NCI-H146 (cell line): Measurements from ENCODE around the gene GBP2.
"Not testable (repeated sequence)": the region's sequence is repeated elsewhere in the genome, so short reads cannot be mapped to it uniquely, and the experiment has no call there.

Source experiments
- DNase-seq: peaks from one replicate; lab custom pipeline; 2025; lab: John Stamatoyannopoulos, UW

Gene GBP2

GRCh38 chr1:89125913-89126580, at the start of gene GBP2:
Gene GBP2 (minus strand): TSS chr1:89126114. CDS start chr1:89121966, 4,148 bp downstream.
- DNase-seq, result no peak

GRCh38 chr1:89174491-89174890, 48.6 kb upstream of the GBP2 start:
- no peak for DNase-seq

- no peak for DNase-seq
Measured at GRCh38 chr1:89172468-89173143, 46.7 kb upstream of the GBP2 start.

- no peak for DNase-seq
Measured at GRCh38 chr1:89171067-89171438, 45.1 kb upstream of the GBP2 start.

- no peak for DNase-seq
Measured at GRCh38 chr1:89170170-89171066, 44.5 kb upstream of the GBP2 start.

GRCh38 chr1:89169166-89169565, 43.3 kb upstream of the GBP2 start:
- DNase-seq, result no peak

- no peak for DNase-seq
Measured at GRCh38 chr1:89167590-89168230, 41.8 kb upstream of the GBP2 start.

- no peak for DNase-seq
Measured at GRCh38 chr1:89166705-89167104, 40.8 kb upstream of the GBP2 start.

DNA sequence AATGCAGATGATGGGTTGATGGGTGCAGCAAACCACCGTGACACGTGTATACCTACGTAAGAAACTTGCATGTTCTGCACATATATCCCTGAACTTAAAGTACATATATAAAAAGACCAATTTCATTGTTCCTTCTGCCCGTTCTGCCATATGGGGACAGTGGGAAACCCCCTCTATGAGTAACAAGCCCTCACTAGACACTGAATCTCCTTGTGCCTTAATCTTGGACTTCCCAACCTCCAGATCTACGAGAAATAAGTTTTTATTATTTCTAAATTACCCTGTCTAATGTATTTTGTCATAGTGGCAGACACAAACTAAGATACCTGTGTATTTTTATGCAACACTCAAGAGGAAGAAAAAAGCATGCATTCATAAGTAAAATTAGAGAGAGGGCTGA, 39.9 kb upstream of the GBP2 start:
- DNase-seq, result no peak

- no peak for DNase-seq
Measured at GRCh38 chr1:89151047-89151446, 25.1 kb upstream of the GBP2 start.

- DNase-seq, result no peak
Measured at GRCh38 chr1:89149976-89150375, 24.1 kb upstream of the GBP2 start.

GRCh38 chr1:89149229-89149628, 23.3 kb upstream of the GBP2 start:
- DNase-seq, result peak; percentile 1

DNA sequence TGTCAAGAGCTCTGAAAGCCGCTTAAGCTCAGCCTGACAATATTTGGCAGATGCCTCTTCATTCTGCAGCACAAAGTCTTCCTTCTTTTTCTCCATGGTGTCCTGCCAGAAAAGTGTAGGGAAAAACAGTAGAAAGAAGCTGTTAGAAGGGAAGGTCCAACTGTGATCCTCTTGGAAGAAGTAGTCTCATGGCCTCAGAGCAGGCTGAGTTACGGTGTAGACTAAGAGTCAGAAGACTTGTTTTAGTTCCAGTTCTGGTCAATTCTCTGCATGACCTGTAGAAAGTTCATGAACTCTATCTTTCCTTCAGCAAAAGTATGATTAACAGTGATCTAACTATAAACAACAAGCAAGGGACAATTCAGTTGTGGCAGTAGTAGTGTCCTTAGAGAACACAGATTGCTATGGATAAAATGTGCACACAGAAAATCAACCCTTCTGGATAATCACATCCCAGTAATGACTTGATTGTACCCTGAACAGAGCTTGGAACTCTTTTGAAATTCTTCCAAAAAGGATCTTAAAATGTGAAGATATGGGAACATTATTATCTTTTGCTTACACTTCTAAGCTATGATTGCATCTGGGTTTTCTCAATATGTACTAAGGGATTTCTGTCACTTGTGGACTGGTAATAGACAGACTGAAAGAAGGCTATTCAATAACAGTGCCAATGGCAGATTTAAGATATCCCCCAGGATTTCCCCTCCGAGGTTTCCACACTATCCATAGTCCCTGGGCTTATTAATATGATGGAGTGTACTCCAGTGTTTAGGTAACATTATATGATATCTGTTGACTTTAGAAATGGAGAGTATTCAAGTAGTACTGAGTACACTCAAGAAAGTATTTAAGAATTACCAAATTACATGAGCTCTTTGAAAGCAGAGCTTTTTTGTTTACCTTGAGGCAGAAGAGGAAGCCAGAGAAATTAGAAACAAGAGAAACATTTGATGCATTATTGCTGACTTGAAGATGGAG, 22.1 kb upstream of the GBP2 start:
- no peak for DNase-seq

DNA sequence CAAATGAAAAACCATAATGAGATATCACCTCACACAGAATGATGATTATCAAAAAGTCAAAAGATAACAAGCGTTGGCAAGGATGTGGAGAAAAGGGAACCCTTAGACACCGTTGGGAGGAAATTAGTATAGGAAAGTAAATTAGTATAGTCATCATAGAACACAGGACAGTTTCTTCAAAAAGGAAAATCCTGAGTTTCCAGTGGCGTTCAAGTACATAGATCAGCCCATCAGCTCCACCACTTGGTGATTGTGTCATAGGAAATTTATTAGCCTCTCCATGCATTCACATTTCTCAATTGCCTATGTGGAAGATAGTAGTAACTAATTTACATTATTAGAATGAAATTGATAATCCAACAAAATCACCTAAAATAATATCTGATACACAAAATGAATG, 20.8 kb upstream of the GBP2 start:
- no peak for DNase-seq

GRCh38 chr1:89143484-89143883, 17.6 kb upstream of the GBP2 start:
- no peak for DNase-seq

- no peak for DNase-seq
Measured at GRCh38 chr1:89142160-89142559, 16.2 kb upstream of the GBP2 start.

GRCh38 chr1:89133747-89134146, 7.8 kb upstream of the GBP2 start:
- DNase-seq, result no peak

DNA sequence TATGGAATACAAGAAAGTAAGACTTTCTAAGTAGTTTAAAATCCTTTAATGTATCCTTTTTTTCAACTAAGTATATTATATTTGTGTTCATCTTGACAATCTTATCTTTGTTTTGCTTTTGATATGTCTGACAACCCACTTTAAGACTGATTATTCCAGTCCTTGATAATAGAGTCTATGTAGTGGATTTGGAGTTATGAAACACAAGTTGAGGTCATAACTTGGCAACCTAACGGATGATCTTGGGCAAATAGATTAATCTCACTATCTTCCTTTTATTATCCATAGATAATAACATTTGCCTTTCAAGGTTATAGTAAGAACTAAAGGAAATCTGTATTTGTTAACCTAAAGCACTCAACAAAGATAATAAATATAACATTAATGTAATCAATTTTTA, 4.8 kb upstream of the GBP2 start:
- DNase-seq, result no peak

DNA sequence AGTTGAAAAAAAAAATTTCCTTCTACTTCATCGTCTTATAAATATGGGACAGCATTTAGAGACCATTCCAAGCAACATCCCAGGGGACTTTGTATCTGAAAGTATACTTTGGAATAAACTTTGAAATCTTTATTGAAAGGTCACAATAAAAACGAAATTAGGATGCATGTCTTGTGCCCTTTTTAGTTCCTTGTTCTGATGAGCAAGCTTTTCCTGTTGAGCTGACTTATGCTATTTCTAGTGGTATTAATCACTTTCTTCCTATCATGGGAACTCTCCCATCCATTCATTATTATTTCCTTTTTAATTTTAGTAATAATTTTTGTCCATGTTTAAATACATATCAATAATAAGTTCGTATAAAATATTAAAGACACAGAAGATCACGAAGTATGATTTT, 4.0 kb upstream of the GBP2 start:
- no peak for DNase-seq

- DNase-seq, result not testable (repeated sequence)
Measured at GRCh38 chr1:89128003-89128458, 2.1 kb upstream of the GBP2 start.
